Urinary bladder (tissue), 4 donors: Measurements from ENCODE around the gene WSCD2. TPM values are rescaled to one million over a fixed set of nuclear protein-coding genes. Genes with fewer than 3 reads are reported as not detected.

Experiments
- DNase-seq: peaks from one replicate; pipeline ENCODE4 v3.0.0-alpha.2; 2015; ENCODE audit errors: extremely low spot score
- H3K27ac ChIP-seq: one replicate; pipeline ENCODE4 v1.5.1; 2013; ENCODE audit warnings: low read depth, mild to moderate bottlenecking, moderate library complexity
- H3K36me3 ChIP-seq: one replicate; pipeline ENCODE4 v1.6.1; 2013; ENCODE audit warnings: mild to moderate bottlenecking, moderate library complexity; ENCODE audit not compliant: insufficient read depth
- H3K4me1 ChIP-seq: one replicate; pipeline ENCODE4 v1.6.1; 2013; ENCODE audit warnings: mild to moderate bottlenecking, moderate library complexity; ENCODE audit not compliant: insufficient read depth
- H3K4me3 ChIP-seq: one replicate; pipeline ENCODE4 v1.5.1; 2013; ENCODE audit warnings: low read depth, low read length
- WGBS: extraction: QIAGEN DNeasy Blood & Tissue Kit; methylation state at CpG from one replicate; pipeline ENCODE4 v1.1.7; 2013; 5-methylcytosine and 5-hydroxymethylcytosine counted together
- polyA plus RNA-seq: library from polyadenylated mRNA; stranded (reverse); fragments of 200-250 nt; gene quantifications from one replicate; pipeline ENCODE4 v1.2.3, GENCODE V29; 2013
- total RNA-seq: library from RNA; depleted of rRNA; stranded (reverse); fragments of >200 nt; gene quantifications from one replicate; pipeline ENCODE4 v1.2.3, GENCODE V29; 2014
- donor health status: healthy with polysubstance abuse.
- donor health status: healthy.

Gene WSCD2
- total and polyA plus RNA-seq, 2 donors: 2.3 to 6.5 TPM

DNA sequence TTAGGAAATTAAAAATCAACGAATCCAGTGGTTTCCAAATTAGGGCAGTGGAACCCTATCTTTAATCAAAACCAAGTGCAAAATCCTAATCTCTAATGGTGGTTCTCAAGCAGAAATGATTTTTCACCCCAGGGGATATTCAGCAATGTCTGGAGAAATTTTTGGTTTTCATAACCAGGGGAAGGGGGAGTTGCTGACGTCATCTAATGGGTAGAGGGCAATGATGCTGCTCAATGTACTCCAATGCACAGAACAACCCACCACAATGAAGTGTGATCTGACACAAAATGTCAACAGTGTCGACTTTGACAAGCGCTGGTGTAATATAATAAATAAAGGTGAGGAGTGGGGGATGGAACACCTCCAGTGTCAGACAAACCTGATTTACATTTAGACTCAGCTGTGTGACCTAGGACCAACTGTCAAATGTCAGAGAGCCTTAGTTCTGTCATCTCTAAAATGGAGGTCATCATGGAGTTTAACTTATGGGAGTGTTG is 128.6 kb downstream of the WSCD2 start:
- Histone ChIP-seq H3K27ac (no peak overlapping the region), H3K4me3 (no peak overlapping the region), H3K36me3 (no peaks in the 10 kb centered on the region), H3K4me1 (no peaks in the 10 kb centered on the region)
- 76% methylated on average over 4 of the region's 4 CpGs for WGBS
- DNase-seq: no peak

DNA sequence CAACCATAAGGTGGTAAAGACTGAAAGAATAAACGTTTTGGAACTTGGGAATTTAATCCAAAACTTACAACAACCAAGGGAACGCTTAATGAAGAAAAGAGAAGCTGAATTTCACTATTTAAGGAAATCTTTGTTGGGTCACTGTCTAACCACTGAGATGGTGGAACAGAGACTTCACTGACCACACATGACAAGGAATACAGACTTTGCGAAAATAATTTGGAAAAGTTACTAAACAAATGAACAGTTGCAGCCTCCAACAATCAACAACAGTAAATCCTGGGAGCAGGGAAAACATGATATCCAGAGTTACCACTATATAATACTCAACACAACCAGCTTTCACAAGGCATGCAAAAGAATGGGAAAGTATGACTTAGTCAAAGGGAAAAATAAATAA is 131.0 kb downstream of the WSCD2 start:
- 40% methylated on average over 3 of the region's 3 CpGs for WGBS
- Histone ChIP-seq H3K4me1 (no peaks in the 10 kb centered on the region), H3K4me3 (no peak overlapping the region), H3K27ac (no peak overlapping the region), H3K36me3 (no peaks in the 10 kb centered on the region)
- DNase-seq: no peak

DNA sequence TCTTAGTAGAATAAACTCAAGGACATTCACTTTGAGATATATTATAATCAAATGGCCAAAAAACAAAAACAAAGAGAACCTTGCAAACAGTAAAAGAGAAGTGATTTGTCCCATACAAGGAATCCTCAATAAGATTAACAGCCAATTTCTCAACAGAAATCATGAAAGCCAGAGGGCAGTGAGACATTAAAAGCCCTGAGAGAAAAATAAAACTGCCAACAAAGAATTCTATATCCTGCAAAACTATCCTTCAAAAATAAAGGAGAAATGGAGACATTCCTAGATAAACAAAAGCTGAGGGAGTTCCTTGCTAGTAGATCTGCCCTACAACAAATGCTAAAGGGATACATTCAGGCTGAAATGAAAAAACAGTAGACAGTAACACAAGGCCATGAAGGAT is 131.9 kb downstream of the WSCD2 start:
- Histone ChIP-seq H3K27ac (no peak overlapping the region), H3K4me3 (no peak overlapping the region), H3K36me3 (no peaks in the 10 kb centered on the region), H3K4me1 (no peaks in the 10 kb centered on the region)
- no peak for DNase-seq

DNA sequence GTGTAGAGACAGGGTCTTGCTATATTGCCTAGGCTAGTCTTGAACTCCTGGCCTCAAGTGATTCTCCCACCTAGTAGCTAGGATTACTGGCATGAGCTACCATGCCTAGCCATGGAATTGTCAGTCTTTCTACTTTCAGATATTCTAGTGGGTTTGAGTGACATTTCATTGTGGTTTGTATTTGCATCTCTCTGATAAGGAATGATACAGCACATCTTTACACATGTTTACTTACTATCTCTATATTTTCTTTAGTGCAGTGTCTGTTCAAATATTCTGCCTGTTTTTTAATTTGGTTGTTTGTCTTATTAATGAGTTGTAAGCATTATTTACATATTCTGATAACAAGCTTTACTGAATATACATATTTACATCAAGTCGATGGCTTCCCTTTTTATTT is 136.4 kb downstream of the WSCD2 start:
- H3K4me1 ChIP-seq: no peaks in the 10 kb centered on the region
- WGBS: 71% methylated on average over 1 of the region's 1 CpG
- no peak overlapping the region for H3K4me3 ChIP-seq
- H3K36me3 ChIP-seq: no peaks in the 10 kb centered on the region
- no peak for DNase-seq
- no peak overlapping the region for H3K27ac ChIP-seq

DNA sequence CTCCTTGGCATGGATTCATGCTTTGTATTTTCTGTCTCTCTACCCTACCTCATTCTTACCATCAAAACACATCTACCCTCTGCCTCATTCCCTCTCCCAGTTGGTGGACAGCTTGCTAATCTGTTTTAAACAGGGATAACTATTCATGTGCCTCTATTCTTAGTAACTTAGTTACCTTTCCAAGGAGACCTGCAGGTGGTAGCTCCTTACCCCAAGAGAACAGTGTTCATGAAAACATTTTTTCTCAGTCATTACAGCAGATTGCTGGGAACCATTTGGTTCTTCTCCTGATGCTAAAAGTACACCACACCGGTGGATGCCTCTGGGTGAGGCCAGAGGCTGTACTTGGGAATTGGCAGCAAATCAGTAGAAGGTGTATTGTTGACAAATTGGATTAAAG is 137.0 kb downstream of the WSCD2 start:
- no peak overlapping the region for H3K4me3 ChIP-seq
- no peaks in the 10 kb centered on the region for H3K36me3 ChIP-seq
- H3K4me1 ChIP-seq: no peaks in the 10 kb centered on the region
- no peak overlapping the region for H3K27ac ChIP-seq
- WGBS: 59% methylated on average over 1 of the region's 1 CpG
- no peak for DNase-seq

DNA sequence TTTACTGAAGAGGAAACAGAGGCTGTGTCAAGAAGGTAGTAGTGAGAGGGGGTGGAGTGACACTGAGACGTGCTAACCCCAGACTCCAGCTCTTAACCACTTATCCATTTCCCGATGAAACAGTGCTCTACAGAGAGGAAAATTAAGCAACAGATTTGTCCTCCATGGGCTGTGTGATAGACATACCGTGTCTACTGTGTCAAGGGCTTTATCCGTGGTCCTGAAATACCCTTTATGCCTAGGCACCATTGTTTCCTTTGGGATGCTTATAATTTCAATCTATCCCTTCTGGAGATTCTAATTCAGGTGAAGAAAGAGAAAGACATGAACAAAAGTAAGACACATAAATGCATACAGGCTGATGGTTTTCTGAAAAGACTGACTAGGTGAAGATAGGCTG is 138.4 kb downstream of the WSCD2 start:
- H3K27ac ChIP-seq: no peak overlapping the region
- 62% methylated on average over 4 of the region's 4 CpGs for WGBS
- no peaks in the 10 kb centered on the region for H3K36me3 ChIP-seq
- DNase-seq: no peak
- no peak overlapping the region for H3K4me3 ChIP-seq
- no peaks in the 10 kb centered on the region for H3K4me1 ChIP-seq

DNA sequence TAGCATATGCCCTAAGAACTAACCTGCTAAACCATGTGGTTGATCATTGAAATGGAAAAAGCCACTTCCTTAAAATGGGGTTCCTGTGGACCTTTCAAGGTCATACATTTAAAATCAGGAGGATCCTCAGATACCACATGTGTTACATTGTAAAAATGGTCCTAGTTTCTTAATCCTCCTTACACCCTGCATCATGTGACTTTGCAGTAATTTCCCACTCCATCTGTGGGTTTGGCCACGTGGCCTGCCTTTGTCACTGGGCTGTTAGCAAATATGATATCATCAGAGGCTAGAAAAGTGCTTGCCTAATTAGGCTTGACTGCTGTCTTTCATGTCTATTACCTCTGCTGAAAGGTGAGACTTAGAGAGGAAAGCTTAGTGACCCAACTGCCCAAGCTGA is 139.3 kb downstream of the WSCD2 start:
- Histone ChIP-seq H3K4me1 (no peaks in the 10 kb centered on the region), H3K27ac (no peak overlapping the region), H3K36me3 (no peaks in the 10 kb centered on the region), H3K4me3 (no peak overlapping the region)
- WGBS: 34% methylated on average over 1 of the region's 1 CpG
- DNase-seq: no peak

DNA sequence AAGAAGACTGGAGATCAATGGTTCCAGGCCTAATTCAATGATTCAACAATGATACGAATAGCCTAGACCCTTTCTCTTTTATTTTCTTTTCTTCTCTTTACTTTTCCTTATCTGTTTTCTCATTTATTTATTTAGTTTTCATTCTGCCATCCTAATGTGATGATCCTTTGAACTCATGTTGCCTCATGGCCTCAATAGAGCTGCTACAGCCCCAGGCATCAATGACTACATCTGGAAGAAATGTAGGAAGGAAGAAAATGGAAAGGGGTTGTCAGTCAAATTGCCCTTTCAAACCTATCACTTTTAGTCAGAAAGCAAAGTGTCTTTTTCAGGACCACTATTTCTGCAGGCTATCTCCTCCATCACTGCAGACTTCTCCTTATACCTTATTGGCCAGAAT is 140.1 kb downstream of the WSCD2 start:
- DNase-seq: no peak
- Histone ChIP-seq H3K27ac (no peak overlapping the region), H3K4me1 (no peaks in the 10 kb centered on the region), H3K36me3 (no peaks in the 10 kb centered on the region), H3K4me3 (no peak overlapping the region)
- 83% methylated on average over 1 of the region's 1 CpG for WGBS

DNA sequence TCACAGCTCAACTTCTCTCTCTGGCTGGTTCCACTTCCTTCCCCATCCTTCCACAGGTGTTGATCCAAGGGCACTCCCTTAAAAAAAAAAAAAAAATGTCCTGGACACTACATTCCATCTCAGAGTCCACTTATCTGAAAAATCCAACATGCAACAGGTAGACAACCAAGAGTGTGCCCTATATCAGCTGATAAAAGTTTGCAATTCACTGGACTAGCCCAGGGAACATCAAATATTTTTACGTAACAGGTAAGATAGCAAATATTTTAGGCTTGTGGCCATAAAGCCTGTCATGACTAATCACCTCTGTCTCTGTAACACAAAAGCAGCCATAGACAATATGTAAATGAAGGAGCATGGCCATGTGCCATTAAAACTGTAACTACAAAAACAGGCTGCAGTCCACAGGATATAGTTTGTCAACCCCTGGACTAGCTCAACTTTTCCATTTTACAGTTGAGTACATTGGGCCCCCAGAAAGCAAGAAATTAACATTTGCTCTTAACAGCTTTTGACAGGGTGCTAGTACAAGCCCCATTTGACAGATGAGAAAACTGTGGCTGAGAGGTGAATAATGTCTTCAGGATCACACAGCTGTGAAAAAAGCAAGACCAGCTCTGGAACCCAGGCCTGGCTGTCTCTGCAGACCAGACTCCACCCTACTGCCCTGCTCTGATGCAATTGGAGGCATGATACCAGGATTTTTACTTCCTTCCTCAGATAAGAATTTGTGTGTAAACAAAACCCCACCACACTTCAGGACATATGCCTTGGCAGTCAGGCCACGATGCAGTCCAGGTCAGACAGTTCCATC is 141.2 kb downstream of the WSCD2 start:
- no peak overlapping the region for H3K27ac ChIP-seq
- 49% methylated on average over 2 of the region's 2 CpGs for whole genome bisulfite sequencing
- no peak for DNase-seq
- no peaks in the 10 kb centered on the region for H3K4me1 ChIP-seq
- no peaks in the 10 kb centered on the region for H3K36me3 ChIP-seq
- H3K4me3 ChIP-seq: no peak overlapping the region

DNA sequence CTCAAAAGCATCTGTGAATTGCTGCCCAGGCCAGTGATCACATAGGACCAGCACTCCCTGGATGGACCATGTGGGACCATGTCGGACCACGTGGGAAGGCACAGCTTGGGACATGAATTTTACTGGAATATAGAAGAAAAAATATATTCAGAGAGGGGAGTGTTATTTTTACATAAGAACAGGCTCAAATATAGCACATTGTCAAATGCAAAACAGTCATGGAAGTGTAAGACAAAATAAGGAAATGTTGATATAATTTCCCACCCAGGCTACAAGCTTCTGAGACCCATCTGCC is 141.7 kb downstream of the WSCD2 start:
- H3K4me3 ChIP-seq: no peak overlapping the region
- H3K36me3 ChIP-seq: no peaks in the 10 kb centered on the region
- 60% methylated on average over 2 of the region's 2 CpGs for WGBS
- H3K27ac ChIP-seq: no peak overlapping the region
- no peak for DNase-seq
- H3K4me1 ChIP-seq: no peaks in the 10 kb centered on the region

DNA sequence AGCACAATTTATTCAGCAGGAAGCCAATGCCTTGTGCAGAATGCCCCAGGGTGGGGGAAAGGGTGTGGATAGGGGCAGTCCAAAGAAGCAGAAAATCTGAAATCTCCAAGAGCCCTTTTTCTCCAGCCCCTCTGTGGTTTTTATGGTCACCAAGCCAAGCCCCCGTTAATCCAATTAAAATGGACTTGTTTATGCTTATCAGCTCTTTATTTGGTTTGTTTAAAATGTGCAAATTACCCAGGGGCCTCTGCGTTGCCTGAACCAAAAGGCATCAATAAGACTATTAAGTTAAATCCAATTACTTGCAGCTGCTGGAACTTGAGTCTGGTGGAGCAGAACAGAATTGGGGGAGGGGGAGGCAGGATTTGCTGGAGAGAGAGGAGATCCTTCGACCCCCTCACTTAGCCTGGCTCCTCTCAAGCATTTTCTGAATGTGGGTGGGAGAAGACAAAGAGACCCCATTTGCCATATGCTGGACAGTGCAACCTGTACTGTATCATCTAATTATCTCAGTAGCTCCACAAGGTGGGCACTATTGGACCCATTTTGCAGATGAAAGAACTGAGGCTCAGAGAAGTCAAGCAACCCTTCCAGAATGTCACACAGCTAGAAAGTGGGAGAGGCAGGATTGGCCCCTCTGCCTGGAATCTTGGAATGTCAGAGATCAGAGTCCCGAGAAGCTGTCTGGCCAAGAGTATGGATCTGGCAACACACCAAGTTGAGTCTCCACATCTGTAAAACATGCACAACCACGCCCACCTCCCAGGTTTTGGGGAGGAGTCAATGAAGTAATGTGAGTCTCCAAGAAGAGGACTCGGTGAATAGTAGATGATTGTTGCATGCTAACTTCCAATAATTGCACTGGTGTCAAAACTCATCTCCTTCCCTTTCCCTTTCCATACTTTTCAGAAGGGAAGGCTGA is 143.1 kb downstream of the WSCD2 start:
- Histone ChIP-seq H3K4me1 (no peaks in the 10 kb centered on the region), H3K36me3 (no peaks in the 10 kb centered on the region), H3K27ac (no peak overlapping the region), H3K4me3 (no peak overlapping the region)
- whole genome bisulfite sequencing: 43% methylated on average over 6 of the region's 6 CpGs
- DNase-seq: peak; percentile 17

DNA sequence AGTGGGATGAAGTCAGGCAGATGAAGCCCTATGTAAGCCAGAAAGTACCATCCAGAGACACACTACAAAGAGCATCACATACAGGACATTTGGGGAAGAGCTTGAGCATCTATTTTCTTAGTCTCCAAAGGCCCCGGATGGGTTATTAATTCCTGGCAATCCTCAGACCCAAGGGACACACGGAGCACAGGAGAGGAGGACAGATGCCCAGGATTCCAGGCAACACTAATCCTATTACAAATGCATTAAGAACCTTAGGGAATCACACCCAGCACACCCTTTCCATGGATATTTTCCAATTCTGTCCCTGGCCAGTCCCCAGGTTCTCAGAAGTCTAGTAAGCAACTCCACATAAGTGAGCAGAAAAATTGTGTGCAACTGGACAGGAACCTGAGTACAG is 144.1 kb downstream of the WSCD2 start:
- WGBS: 44% methylated on average over 2 of the region's 2 CpGs
- no peak for DNase-seq
- Histone ChIP-seq H3K27ac (no peak overlapping the region), H3K4me3 (no peak overlapping the region), H3K36me3 (no peaks in the 10 kb centered on the region), H3K4me1 (no peaks in the 10 kb centered on the region)

DNA sequence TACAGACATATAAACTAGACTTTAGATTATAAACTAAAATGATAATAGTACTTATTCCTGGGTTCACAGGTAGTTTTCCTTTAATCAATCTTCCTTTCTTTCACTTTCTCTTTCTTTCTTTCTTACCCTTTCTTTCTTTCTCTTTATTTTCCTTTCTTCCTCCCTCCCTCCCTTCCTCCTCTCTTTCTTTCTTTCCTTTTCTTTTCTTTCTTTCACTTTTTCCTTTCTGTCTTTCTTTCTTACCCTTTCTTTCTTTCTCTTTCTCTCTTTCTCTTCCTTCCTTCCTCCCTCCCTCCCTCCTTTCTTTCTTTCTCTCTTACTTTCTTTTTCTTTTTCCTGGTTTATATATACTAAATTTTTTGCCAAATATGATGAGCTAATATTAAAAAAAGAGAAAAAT is 148.5 kb downstream of the WSCD2 start:
- H3K27ac ChIP-seq: no peak overlapping the region
- H3K36me3 ChIP-seq: no peaks in the 10 kb centered on the region
- no peak for DNase-seq
- no peak overlapping the region for H3K4me3 ChIP-seq
- H3K4me1 ChIP-seq: no peaks in the 10 kb centered on the region

DNA sequence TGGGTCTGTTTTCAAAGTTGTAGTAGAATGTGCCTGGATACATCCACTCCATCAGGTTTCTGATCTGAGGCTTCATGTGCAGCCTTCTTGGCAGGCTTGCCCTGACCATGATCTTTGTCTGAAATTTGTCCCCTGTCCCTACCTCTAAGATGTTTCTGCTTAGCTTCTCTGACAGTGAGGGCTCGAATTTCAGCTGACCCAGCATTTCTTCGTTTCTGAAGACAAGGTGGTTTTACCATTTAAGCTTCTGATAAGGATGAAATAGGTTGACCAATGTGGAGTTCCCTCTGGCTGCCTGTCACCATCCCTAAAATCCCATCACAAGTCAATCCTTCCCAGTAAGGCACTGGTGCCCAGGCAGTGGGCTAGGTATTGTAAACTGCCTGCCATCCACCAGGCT is 153.1 kb downstream of the WSCD2 start:
- DNase-seq: no peak
- no peak overlapping the region for H3K27ac ChIP-seq
- H3K4me3 ChIP-seq: no peak overlapping the region
- WGBS: 29% methylated on average over 2 of the region's 2 CpGs
- H3K4me1 ChIP-seq: no peaks in the 10 kb centered on the region
- H3K36me3 ChIP-seq: no peaks in the 10 kb centered on the region
